GM21447 (cell line): ENCODE results near the gene AKIRIN2.
A peak's percentile ranks its signal among the peaks of the same experiment; 100 is the strongest.

Source experiments
- ATAC-seq: cut with Tn5 transposase; IDR thresholded peaks from one replicate; pipeline ENCODE4 v1.9.1; 2021; ENCODE audit not compliant: unreplicated experiment

Gene AKIRIN2

GRCh38 chr6:87656857-87657256, 45.2 kb downstream of the AKIRIN2 start:
- ATAC-seq, result peak; percentile 84

GRCh38 chr6:87655824-87656223, 46.2 kb downstream of the AKIRIN2 start:
- ATAC-seq, result no peak

- ATAC-seq, result no peak
Observed at GRCh38 chr6:87654875-87655454, 47.1 kb downstream of the AKIRIN2 start.

- no peak for ATAC-seq
Observed at GRCh38 chr6:87654122-87654521, 47.9 kb downstream of the AKIRIN2 start.

DNA sequence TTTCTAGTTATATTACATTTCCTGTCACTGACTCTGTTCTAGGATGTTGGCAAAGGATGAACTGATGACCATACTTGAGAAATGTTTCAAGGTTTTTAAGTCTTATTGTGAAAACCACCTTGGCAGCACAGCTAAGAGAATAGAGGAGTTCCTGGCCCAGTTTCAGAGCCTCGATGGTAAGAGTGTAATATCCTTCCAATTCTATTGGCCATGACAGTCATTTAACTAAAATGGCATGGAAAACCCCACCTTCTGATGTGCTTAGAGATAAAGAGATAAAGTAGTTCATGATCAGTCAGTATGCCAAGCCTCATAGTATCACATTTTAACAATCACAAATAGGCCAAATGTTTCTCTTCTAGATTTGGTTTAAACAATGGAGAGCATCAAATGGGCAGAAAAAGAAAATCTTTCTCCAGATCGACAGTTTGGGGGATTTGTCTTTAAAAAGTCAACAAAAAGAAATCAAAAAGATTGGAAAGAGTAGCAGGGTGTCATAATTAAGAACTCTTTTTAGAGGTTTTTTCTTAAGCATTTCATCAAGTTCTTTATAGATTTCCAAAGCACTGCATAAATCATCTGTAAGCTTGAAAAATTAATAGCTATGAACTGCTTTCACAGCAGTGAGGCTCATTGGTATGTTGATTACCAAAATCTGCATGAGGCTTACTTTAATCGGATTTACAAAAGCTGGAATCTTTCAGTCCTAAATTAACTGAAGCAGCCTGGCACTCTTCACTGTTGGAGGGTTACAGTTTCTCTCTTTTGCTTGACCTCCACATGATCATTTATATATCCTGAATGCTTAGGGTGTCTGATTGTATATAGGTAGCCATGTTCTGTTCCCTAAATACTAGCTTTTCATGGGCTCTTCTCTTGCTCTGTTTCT, 48.7 kb downstream of the AKIRIN2 start:
- no peak for ATAC-seq

- ATAC-seq, result no peak
Observed at GRCh38 chr6:87645080-87645479, 57.0 kb downstream of the AKIRIN2 start.

DNA sequence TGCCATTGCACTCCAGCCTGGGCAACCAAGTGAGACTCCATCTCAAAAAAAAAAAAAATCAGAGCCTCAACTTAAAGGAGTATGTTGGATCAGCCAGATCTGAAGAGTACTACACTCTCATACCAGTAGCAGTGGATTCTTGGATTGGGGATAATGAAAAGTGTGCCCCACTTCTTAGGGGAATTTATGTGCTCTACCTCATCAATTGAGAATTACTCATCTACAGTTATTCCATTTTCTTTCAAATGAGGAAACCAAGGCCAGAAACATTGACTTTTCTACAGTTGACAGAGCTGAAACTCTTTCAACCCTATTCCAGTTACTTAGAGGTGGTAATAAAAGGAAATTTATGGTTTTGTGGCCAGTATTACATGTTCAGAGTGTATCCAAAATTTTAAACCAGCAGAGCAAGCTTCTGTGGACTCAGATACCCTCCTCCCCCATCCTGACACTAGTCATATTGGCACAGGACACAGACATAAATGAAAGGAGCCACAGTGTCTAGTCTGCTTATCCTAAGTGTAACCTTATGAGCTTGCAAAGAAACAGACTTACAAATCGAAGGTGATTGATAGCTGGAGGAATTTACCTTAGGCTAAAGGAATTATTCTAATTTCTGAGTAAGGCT, 60.9 kb downstream of the AKIRIN2 start:
- no peak for ATAC-seq

- no peak for ATAC-seq
Observed at GRCh38 chr6:87639373-87639772, 62.7 kb downstream of the AKIRIN2 start.

DNA sequence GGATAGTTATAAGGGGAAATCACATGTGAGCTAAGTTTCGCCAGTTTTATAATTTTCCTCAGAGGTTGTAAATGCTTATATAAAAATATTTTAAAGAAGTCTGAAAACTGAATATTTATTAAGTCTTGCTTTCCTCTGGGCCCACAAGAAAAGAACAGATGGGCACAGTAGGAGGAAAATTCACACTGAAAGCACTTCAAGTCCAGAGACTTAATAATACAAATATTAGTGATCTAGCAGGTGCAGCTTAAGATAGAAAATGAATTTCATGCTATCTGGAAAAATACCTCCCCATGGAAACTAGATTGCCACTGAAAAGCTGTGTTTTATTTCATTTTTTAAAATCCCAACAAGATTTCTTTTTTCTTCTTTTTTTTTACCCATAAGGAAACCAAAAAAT, 64.9 kb downstream of the AKIRIN2 start:
- ATAC-seq, result no peak

DNA sequence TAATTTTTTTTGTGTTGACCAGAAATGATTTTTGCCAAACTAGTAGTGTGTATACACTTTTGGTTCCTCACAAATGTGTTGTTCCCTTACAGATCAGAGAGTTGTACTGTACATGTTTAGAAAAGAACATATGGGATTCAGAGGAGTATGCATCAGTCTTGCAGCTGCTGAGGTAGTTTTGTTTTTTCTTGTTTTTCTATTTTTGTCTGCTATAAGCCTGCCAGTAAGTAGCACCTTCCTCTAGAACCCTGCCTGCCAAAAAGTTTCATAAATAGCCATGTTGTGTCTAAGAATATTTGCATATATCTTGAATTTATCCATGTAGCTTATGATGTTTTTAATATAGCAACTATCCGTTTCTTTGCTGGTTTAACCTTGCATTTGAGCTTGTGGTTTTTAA, 65.7 kb downstream of the AKIRIN2 start:
- ATAC-seq, result no peak

- no peak for ATAC-seq
Observed at GRCh38 chr6:87633851-87634250, 68.2 kb downstream of the AKIRIN2 start.

DNA sequence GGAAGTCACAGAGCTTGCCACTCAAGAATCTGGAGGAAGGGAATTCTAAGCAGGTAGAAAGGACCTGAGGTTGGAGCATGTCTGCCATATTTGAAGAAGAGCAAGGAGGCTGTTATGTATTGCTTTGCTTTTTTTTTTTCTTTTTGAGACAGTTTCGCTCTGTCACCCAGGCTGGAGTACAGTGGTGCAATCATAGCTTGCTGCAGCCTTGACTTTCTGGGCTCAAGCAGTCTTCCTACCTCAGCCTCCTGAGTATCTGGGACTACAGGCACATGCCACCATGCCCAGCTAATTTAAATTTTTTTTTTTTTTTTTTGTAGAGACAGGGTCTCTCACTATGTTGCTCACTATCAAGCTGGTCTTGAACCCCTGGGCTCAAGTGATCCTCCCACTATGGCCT, 71.3 kb downstream of the AKIRIN2 start:
- ATAC-seq, result no peak

GRCh38 chr6:87628881-87629280, 73.2 kb downstream of the AKIRIN2 start:
- ATAC-seq, result no peak

DNA sequence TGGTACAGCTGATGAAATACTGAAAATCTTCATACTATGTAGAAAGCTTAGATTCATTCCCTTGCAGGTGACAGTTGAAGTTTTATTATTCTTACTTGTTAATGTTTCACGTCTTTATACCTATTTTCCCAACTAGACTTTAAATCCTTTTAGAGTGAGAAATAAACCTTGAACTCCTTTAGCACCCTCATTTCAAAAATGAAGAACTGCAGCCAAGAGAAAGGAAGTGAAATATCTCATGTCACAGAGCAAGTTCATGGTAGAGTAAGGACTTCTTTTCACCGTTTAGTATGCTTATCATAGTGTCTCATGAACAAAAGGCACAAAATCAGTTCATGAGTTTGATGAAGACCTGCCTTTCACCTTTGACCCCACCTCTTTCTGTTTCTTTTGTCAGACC, 73.6 kb downstream of the AKIRIN2 start:
- ATAC-seq, result no peak
